HG02884 (cell line): ENCODE results near the gene RAD51B.

Experiments used
- ATAC-seq: cut with Tn5 transposase; IDR thresholded peaks from one replicate; pipeline ENCODE4 v1.9.1; 2021; ENCODE audit warnings: mild to moderate bottlenecking, moderate library complexity; ENCODE audit not compliant: unreplicated experiment

Gene RAD51B

DNA sequence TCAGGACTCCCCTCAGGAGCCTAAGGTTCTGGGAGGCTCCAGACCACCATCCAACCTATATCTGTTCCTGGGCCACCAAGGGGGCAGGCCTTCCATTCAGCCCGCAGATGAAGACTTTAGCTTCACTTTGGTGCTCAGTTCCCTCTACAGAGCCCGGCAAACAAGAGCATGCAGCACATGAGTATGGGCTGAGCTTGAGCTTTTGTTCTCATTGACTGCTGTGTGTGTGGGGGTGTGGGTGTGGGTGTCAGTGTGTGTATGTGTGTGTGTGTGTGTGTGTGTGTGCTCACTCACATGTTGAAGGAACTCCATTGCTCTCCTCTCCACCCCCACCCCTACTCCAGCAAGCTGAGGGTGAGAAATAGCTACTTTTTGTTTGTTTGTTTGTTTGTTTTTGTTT lies 754.1 kb downstream of the RAD51B start:
- ATAC-seq: no peak

DNA sequence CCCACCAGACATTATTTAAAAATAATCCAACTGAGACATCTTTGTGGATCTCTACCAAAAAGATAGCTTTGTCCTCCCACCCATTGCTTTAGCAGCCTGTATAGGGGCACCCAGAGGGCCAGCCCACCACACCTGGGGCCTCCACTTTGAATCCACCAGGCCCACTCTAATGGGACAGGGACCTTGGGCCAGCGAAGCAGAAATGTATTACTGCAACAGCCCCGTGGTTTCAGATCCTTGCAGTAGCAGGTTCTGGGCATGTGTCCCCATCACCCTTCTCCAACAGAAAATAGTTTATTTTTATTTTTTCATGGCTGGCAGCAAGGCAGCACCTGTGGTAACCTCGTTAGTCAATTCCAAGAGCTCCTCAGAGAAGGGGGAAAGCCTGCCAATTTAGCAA lies 754.9 kb downstream of the RAD51B start:
- ATAC-seq: no peak

DNA sequence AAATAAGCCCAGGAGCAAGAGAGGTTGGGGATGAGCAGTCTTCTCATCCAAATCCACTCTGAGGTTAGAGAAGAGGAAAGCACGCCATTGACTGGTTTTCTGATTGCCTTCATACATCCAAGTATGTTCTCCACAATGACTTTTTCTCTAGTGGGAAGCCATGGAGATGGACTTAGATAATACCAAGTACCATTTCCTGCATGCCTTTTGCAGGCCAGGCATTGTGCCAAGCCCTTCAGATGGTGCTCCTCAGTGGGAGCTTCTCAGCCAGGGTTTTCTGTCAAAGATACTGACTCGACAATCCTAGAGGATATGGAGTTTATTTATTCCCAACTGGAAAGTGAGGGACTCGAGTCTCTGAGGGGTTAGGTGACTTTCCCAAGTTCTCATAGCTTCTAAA lies 755.3 kb downstream of the RAD51B start:
- no peak for ATAC-seq

DNA sequence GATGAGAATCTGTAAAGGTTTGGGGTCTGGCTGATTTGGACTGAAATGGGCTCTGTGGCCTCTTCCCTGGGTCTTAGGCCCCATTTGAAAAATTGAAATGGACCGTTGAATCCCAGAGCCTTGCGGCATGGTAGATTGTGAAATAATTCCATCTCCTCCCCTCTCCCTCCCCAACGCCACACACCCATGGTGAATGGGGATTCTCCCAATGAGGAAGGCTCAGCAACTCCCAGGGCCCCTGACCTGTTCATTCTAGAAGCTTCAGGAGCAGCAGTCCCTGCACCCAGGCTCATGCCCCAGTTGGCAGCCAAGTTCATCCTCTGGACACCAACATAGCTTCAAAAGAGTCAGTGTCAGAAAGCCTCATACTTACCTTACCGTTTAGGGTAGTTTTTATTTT lies 755.8 kb downstream of the RAD51B start:
- no peak for ATAC-seq

DNA sequence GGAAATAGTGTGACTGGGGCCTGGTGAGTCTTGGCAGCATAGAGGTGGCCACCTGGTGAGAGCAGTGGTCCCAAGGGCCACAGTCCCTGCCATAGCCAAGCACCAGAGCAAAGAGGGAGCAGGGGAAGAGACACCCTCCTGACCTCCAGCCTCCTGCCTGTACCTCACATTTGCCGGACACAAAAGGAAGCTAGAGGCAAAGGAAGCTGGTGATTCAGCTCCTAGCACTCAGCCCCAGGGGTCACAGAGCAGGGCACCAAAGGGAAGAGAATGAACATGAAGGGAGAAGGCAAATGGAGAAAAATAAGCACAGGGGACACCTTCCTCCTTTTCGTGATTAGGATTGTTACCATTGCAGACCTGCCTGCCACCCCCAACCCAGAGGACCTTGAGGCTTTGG lies 756.5 kb downstream of the RAD51B start:
- no peak for ATAC-seq

DNA sequence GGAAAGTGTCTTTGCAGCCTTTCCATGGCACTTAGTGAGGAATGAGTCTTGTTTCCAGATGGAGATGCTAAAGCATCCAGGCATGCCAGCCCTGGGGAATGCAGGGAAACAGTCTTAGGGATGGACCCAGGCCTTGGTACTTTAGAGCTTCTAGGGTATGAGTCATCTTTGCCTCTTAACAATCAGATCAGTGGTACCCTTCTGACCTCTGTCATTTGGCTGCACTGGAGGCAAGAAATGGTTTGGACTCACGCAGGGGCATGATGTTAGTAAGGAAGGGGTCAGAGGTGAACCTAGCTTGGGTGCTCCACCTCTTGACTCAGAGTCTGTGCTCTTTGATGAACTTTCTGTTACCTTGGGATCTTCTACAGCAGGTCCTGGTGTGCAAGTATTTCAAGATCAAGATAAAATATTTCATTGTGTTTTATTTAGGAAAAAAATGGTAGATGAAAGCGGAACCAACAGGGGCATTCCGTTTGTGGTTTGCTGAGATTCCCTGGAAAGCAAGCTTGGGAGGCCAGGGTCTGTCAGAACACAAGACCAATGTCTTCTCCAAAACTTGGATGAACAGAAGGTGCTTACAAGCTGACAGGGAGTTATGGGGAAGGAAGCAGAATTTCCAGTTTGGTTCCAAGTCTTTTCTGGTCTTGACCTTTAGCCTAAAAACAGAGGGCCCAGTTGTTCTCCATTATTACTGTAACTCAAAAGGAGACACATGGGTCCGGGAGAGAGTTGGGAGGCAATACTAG lies 757.1 kb downstream of the RAD51B start:
- ATAC-seq: no peak

DNA sequence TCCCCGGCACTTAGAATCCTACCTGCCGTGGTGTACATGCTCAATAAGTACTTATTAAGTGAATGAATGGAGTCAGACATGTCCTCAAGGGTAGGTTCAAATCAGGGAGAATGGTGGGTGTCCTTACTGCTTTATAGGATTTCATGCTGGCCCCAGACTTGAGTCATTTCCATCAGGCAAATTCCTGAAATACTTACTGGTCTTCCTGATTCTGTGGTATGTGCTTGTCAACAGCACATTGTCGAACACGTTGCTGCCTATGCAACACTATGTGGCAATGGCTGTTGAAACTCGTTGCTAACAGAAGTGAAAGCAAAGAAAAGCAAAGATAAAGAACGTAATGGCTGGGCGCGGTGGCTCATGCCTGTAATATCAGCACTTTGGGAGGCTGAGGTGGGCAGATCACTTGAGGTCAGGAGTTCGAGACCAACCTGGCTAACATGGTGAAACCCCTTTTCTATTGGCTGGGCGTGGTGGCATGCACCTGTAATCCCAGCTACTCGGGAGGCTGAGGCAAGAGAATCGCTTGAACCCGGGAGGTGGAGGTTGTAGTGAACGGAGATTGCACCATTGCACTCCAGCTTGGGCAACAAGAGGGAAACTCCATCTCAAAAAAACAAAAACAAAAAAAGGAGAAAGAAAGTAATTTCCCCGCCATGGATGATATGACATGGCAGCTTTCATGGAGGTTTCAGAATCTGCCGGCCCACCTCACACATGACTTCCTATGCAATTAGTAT lies 758.4 kb downstream of the RAD51B start:
- ATAC-seq: no peak

DNA sequence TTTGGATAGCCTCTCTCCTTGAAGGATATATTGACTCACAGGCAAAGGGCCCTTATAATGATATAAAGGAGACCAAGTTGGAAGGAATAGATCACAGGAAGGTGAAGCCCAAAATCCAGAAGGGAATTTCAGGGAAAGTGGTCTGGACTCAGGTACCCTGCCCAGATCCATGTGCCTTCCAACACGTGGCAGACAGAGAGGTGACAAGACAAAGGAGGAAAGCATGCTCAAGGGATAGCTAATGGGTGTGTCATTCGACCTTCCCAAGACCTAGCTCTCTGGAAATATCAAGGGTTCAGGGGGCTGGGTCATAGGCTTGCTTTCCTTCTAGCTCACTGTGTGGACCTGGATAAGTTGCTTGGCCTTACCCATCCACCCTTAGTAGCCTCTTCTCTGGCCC lies 759.0 kb downstream of the RAD51B start:
- ATAC-seq: no peak

DNA sequence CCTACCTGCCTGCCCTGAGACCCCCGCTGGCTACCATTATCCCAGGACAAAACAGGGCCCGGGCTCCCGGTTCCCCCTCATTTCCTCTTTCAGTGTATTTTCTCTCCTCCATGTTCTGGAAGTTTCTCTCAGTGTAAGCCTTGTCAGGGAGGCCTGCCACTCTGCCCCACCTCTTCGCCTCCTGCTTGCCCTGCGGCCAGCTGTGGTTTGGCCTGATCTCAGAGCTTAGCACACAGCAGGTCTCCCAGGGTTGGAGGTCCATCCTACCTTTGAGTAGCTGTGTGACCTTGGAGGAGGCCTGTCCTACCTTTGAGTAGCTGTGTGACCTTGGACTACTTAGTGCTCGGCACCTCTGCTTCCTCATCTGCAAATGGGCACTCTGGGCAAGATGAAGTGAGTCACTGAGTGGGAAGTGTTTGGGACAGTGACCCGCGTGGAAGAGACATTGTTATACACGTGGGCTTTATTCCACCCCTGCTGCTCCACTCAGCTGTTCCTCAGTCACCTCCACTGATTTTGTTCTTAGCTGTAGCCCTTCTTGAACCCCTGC lies 760.6 kb downstream of the RAD51B start:
- no peak for ATAC-seq

DNA sequence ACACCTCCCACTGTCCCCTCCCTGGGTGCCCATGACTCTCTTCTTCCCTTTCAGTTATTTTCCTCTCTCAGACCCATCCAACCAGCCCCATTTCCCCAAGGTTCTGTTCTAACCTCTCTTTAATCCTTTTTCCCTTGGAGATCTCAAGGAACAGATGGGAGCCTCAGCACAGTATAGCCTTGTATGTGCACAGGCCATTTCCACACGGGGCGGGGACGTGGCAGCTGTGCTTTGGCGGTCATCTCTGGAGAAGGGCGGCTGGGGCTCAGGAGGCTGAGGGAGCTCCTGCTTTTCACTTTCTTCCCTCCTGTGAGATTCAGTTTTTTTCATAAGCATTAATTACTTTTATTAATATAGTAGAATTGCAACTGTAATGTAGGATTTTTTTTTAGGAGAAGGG lies 761.1 kb downstream of the RAD51B start:
- no peak for ATAC-seq

DNA sequence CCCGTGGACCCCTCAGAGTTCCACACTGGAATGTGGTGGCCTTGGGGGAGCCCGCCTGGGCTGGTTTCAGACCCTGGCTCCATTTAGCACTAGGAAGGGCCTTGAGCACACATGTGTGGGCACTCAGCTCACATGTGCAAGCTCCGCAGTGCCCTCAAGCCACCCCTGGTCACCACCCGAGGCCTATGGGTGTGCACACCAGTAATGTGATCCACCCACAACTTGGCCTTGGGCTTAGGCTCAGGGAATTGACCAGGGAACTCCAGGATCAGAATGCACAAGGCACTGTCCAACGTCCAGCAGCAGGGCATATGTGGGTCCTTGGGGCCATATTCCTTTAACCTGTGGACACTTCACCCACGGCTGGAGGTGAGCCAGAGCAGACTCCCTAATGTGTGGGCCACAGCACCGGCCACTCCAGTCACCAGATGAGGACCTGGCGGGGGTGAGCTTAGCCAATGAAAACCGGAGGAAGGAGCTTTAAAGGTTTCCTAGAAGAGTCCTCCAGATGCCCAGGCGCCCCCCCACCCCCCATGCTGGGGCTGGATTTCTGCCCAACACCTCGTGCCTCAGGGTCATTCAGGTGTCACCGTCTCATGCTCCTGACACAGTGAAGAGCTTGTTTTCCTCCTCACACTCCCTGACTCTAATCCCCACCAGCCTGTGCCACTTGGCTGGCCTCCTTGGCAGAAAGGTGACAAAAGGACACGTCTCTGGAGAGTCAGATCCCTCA lies 764.1 kb downstream of the RAD51B start:
- no peak for ATAC-seq

DNA sequence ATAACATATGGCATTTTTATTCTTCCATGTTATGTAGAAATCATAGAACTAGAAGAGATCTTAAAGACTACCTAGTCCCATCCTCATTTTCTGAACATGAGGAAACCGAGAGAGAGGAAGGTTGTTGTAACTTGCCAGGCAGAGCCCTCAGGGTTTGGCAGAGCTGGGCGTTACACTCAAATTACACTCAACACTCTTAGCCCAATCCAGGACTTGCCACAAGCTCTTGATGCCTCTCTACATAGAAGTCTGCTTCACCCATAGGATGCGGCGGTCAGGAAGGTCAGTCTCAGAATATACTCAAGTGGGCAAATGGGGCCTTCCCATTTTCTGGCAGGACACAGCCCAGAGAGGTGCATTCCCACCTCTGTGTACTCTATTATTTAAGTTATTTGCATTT lies 765.2 kb downstream of the RAD51B start:
- ATAC-seq: no peak

DNA sequence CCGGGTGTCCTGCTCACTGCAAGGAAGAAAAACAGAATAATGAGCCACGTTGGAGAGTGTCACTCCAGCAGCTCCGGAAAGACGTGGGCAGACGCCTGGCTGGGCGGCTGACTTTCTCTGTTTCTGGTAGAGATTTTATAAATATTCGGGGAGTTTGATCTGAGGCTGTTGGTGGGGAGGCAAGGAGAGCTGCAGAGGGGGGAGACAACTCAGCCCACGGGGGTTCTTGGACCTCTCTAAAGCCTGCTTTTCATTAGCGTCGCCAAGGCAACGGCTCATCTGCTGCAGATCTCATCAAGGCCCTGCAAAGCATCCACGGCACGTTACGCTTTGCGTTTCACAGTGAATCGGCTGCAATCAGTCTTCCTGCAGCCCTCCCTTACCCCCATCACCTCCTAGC lies 766.1 kb downstream of the RAD51B start:
- ATAC-seq: no peak

DNA sequence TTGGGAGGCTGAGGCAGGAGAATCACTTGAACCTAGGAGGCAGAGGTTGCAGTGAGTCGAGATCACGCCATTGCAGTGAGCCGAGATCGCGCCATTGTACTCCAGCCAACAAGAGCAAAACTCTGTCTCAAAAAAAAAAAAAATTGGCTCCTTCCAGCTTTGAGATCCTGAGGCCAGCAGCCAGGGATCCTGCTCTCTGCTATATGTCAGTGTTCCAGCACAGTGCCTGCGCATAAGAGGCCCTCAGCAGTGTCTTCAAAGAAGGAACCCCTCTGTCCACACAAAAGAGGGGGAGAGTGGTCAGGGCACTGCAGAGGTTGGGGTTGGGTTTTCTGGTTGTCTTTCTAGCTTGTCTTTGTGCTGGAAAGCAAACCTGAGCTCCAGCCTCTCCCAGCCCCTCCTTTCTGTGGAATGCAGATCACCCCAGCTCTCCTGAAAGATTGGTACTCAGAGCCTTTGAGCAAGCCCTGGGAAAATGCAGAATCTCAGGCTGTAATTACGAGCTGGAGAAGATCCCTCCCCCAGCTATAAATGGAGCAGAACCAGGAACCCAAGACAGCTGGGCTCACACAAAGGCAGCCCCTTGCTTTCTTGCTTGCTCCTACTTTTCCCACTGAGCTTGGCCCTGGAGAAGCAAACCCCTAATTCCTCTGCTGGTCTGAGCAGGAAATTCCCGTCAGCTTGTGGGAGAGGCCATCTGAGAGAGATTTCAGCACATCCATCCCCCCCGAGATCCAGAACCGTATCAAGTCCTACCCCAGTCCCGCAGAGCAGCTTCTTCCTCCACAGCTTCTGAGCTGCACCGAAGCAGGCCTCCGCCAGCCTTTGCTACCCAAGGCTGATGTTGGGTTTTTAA lies 767.5 kb downstream of the RAD51B start:
- ATAC-seq: no peak

DNA sequence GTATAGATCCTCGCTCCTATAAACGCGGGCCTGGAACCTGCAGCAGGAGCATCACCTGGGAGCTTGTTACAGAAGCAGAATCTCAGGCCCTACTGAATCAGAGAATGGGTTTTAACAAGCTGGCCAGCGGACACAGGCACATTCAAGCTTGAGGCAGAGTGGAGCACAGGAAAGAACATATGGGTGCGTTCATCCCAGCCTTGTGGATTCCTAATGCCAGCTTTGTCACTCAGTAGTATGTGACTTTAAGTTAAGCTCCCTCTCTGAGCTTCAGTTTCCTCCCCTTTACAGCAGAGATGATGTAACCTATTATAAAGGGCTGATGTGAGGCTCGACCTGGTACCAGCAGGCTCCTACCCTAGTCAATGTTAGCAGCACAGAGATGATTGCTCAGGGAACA lies 768.4 kb downstream of the RAD51B start:
- no peak for ATAC-seq

DNA sequence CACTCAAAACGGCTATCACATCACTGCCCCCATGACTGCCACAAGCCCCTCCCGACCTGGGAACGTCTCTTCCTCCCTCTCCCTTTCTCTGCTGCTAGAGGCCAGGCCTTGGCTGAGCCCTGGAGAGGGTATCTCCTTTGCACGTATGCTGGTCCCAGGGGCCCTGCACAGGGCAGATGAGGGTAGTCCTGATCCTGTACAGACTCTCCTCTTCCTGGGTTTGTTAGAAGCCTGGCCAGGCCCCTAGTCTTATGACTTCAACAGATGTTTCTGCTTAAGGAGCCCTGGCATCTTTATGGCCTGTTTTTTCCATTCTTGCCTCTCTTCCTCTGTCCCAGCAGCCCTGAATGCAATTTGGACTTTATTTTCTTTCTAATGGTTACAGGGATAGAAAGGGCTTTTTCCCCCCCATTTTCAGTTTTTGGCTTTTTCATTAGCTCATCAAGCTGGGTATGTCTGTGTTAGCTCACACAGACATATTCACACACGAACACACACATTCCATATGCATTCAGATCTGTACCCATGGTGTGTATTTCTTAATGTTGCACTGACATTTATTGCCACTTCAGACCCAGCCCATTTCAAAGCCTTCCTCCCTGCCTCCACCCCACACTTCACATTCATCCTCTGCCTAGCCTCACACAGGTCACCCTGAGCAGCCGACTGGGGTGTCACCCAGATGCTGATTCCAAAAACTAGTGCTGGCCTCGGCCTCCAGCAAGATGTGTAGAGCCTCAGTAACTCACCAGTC lies 770.0 kb downstream of the RAD51B start:
- ATAC-seq: no peak

DNA sequence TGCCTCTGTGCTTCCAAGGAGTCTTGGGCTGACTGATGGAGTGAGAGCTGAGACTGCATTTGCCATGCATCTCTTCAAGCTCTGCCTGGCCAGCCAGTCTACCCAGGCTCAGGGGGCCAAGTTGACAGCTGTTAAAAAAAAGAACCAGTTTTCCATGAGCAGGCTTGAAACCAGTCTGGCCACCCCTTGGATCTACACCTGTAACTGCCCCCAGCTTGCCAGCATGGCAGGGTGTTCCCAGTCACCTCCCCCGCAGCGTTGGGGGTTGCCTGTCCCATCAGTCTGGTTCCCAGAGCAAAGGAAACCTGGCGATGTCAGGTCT lies 770.6 kb downstream of the RAD51B start:
- ATAC-seq: no peak

DNA sequence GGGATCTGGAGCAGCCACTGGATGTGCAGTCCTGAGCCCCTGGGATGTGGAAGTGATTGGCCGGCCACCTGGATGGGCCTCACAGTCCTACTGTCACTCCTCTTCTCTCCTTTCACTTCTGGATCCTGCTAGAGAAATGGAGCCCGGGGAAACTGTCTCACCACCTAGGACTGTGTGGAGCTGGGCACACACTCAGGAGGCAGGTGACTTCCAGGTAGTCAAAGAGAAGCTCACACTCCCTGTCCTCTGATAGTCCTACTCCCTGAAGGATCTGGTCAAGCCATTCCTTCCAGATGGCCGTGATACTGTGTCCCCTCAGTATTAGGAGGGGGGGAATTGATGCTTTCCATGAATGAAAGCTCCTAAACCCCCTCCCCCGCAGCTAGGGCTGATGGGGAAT lies 772.2 kb downstream of the RAD51B start:
- no peak for ATAC-seq

DNA sequence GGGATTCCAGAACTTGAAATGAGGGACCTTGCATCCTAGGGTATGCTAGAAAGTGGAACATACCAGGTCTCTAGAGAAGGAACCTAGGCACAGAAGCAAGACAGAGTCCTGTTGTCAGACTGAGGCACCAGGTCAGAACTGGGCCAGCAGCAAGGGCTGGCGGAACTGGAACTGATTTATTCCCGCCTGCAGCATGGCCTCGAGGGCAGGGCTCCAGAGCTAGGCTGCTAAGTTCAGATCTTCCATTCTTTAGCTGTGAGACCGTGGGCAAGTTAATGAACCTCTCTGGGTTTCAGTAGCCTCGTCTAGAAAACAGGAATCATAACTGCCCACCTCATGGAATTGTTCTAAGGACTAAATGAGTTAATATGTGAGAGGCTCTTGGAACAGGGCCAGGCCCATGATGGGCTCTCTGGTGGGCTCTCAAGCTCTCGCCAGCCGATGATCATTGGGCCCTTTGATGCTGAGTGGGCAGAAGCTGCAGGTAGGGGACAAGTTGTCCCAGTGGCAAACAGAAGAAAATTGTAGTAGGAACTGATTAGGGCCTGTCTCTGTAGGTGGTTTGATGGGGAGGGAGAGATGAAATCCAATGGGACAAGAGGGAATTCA lies 773.5 kb downstream of the RAD51B start:
- no peak for ATAC-seq
